MM.1S (cell line): ENCODE measurements around the gene PTH1R.

Experiments
- DNase-seq: peaks from one replicate; pipeline ENCODE4 v3.0.0-alpha.2; 2015
- H2AFZ ChIP-seq: fragments of 300-600 bp; sonication (generic); 2 replicates; pipeline ENCODE4 v1.6.0; 2016; ENCODE audit warnings: antibody characterized with exemption, low read length
- H3F3A ChIP-seq: fragments of 300-600 bp; sonication (generic); 2 replicates; pipeline ENCODE4 v1.6.1; 2016; ENCODE audit warnings: mild to moderate bottlenecking, antibody characterized with exemption, low read length, moderate library complexity, mixed read lengths; ENCODE audit not compliant: insufficient read depth
- H3K27ac ChIP-seq: fragments of 300-600 bp; sonication (generic); 2 replicates; pipeline ENCODE4 v1.5.1; 2016; ENCODE audit warnings: mild to moderate bottlenecking, low read length
- H3K27me3 ChIP-seq: fragments of 300-600 bp; sonication (generic); replicated peaks from 2 replicates; pipeline ENCODE4 v1.6.0; 2016; ENCODE audit warnings: low read length; ENCODE audit not compliant: insufficient read depth
- H3K36me3 ChIP-seq: fragments of 300-600 bp; sonication (generic); replicated peaks from 2 replicates; pipeline ENCODE4 v1.6.1; 2016; ENCODE audit warnings: mild to moderate bottlenecking, low read length, mixed read lengths; ENCODE audit not compliant: insufficient read depth
- H3K4me1 ChIP-seq: fragments of 300-600 bp; sonication (generic); 2 replicates; pipeline ENCODE4 v1.6.1; 2016; ENCODE audit warnings: low read length, mixed read lengths
- H3K4me2 ChIP-seq: fragments of 300-600 bp; sonication (generic); 2 replicates; pipeline ENCODE4 v1.6.0; 2016; ENCODE audit warnings: low read depth, low read length
- H3K4me3 ChIP-seq: fragments of 300-600 bp; sonication (generic); 2 replicates; pipeline ENCODE4 v1.5.1; 2016; ENCODE audit warnings: low read length, mixed read lengths
- H3K79me2 ChIP-seq: fragments of 300-600 bp; sonication (generic); 2 replicates; pipeline ENCODE4 v1.6.1; 2016; ENCODE audit warnings: mixed run types, low read length, mixed read lengths
- H3K9ac ChIP-seq: fragments of 300-600 bp; sonication (generic); 2 replicates; pipeline ENCODE4 v1.6.1; 2016; ENCODE audit warnings: low read length, mixed read lengths
- H3K9me2 ChIP-seq: fragments of 300-600 bp; sonication (generic); replicated peaks from 2 replicates; pipeline ENCODE4 v1.6.1; 2016; ENCODE audit warnings: mild to moderate bottlenecking, low read length, mixed read lengths; ENCODE audit not compliant: insufficient read depth
- H3K9me3 ChIP-seq: fragments of 300-600 bp; sonication (generic); replicated peaks from 2 replicates; pipeline ENCODE4 v1.6.1; 2016; ENCODE audit warnings: mild to moderate bottlenecking, low read length, mixed read lengths; ENCODE audit not compliant: insufficient read depth
- H4K20me1 ChIP-seq: fragments of 300-600 bp; sonication (generic); 2 replicates; pipeline ENCODE4 v1.6.1; 2016; ENCODE audit warnings: mild to moderate bottlenecking, low read length, moderate library complexity, mixed read lengths; ENCODE audit not compliant: insufficient read depth
- EZH2 ChIP-seq: fragments of 300-600 bp; sonication (generic); optimal IDR thresholded peaks from 2 replicates; pipeline ENCODE3; 2017; ENCODE audit warnings: low read depth, mild to moderate bottlenecking, antibody characterized with exemption, low read length, mixed read lengths
- EZH2phosphoT487 ChIP-seq: fragments of 300-600 bp; sonication (generic); IDR thresholded peaks from 2 replicates; pipeline ENCODE4 v1.6.1; 2018; ENCODE audit warnings: antibody characterized with exemption, low read length
- TF ChIP-seq, protein P1 (sequence below): fragments of 300-600 bp; sonication (generic); IDR thresholded peaks from 2 replicates; pipeline ENCODE4 v1.5.1; 2016; ENCODE audit warnings: antibody characterized with exemption, low read length, mixed read lengths

Gene PTH1R

DNA sequence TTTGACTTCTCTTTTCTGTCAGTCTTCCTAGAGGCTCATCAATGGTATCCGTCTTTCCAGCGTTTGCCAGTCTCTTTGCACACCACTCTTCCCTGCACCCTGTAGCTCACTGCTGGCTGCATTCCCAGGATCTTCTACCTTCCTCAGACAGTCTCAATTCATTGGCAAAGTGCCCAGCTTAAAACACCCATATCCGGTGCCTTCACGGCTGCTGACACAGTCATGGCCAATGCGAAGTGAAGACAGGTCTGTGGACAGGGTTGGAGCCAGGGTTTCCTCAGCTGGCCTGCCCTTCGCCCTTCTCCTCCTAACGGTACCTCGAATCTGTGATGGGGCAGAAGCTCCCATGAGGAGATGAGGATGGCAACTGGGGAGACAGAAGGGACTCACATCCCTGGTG lies 36.1 kb downstream of the PTH1R start:
- no peak overlapping the region for H3K27ac ChIP-seq
- 0 out of 2 replicates have a peak, but pooled peaks cover 1% of the 10 kb centered on the region for H3K4me1 ChIP-seq
- no peak overlapping the region for H3K4me3 ChIP-seq
- no peaks in the 10 kb centered on the region for H3K27me3 ChIP-seq
- DNase-seq = no peak
- H3F3A ChIP-seq = no peaks in the 10 kb centered on the region
- H3K9me2 ChIP-seq = no peaks in the 10 kb centered on the region
- no peaks in the 10 kb centered on the region for H3K9me3 ChIP-seq
- TF ChIP-seq, protein P1, sequence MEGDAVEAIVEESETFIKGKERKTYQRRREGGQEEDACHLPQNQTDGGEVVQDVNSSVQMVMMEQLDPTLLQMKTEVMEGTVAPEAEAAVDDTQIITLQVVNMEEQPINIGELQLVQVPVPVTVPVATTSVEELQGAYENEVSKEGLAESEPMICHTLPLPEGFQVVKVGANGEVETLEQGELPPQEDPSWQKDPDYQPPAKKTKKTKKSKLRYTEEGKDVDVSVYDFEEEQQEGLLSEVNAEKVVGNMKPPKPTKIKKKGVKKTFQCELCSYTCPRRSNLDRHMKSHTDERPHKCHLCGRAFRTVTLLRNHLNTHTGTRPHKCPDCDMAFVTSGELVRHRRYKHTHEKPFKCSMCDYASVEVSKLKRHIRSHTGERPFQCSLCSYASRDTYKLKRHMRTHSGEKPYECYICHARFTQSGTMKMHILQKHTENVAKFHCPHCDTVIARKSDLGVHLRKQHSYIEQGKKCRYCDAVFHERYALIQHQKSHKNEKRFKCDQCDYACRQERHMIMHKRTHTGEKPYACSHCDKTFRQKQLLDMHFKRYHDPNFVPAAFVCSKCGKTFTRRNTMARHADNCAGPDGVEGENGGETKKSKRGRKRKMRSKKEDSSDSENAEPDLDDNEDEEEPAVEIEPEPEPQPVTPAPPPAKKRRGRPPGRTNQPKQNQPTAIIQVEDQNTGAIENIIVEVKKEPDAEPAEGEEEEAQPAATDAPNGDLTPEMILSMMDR = no peak
- TF ChIP-seq EZH2phosphoT487 = no peak
- TF ChIP-seq EZH2 = no peak
- H3K4me2 ChIP-seq = no peak overlapping the region
- no peaks in the 10 kb centered on the region for H3K79me2 ChIP-seq
- no peak overlapping the region for H3K9ac ChIP-seq
- no peaks in the 10 kb centered on the region for H3K36me3 ChIP-seq
- no peaks in the 10 kb centered on the region for H4K20me1 ChIP-seq
- no peak overlapping the region for H2AFZ ChIP-seq

DNA sequence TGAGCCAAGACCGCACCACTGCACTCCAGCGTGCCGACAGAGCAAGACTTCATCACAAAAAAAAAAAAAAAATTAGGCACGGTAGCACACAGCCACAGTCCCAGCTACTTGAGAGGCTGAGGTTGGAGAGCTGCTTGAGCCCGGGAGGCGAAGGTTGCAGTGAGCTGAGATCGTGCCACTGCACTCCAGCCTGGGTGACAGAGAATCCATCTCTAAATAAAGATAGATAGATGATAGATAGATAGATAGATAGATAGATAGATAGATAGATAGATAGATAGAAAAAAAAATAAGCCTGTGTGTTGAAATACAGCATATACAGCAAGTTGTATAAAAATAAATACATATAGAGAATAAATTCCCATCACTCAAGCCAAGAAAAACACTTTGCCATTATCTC lies 37.3 kb downstream of the PTH1R start:
- no peak for DNase-seq
- H3K9ac ChIP-seq = no peak overlapping the region
- H3K36me3 ChIP-seq = no peaks in the 10 kb centered on the region
- H2AFZ ChIP-seq = no peak overlapping the region
- H3K4me1 ChIP-seq = 0 out of 2 replicates have a peak, but pooled peaks cover 3% of the 10 kb centered on the region
- H3K4me3 ChIP-seq = no peak overlapping the region
- TF ChIP-seq EZH2phosphoT487 (no peak), EZH2 (no peak)
- TF ChIP-seq, protein P1 = no peak
- no peak overlapping the region for H3K27ac ChIP-seq
- H3K79me2 ChIP-seq = no peaks in the 10 kb centered on the region
- H3K27me3 ChIP-seq = no peaks in the 10 kb centered on the region
- no peaks in the 10 kb centered on the region for H3F3A ChIP-seq
- no peaks in the 10 kb centered on the region for H3K9me2 ChIP-seq
- H3K4me2 ChIP-seq = no peak overlapping the region
- no peaks in the 10 kb centered on the region for H4K20me1 ChIP-seq
- H3K9me3 ChIP-seq = no peaks in the 10 kb centered on the region

DNA sequence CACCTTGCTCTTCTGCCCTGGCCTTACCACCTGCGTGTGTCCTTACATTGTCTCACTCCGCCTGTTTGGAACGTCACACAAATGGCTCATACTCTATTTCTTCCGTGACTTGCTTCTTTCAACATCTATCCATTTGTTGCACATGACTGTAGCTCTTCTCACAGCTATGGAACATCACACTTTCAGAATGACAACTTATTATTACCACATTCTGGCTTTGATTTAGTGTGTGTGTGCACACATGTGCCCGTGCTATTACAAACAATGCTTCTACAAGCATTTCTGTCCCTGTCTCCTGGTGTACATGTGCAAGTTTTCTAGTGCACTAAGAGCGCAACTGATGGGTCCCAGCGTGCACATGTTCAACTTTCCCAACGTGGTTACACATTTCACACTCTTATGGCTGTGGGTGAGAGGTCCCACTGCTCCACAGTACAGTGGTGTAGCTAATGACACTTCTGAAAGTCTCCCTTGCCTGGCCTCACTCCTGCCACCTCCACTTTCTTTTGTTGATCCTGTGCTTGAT lies 37.8 kb downstream of the PTH1R start:
- Histone ChIP-seq H3K27me3 (no peaks in the 10 kb centered on the region), H3K9ac (no peak overlapping the region), H3K79me2 (no peaks in the 10 kb centered on the region), H3K9me2 (no peaks in the 10 kb centered on the region), H3F3A (no peaks in the 10 kb centered on the region), H3K4me2 (no peak overlapping the region), H3K4me1 (0 out of 2 replicates have a peak, but pooled peaks cover 3% of the 10 kb centered on the region), H4K20me1 (no peaks in the 10 kb centered on the region), H3K36me3 (no peaks in the 10 kb centered on the region), H3K27ac (no peak overlapping the region), H2AFZ (no peak overlapping the region), H3K4me3 (no peak overlapping the region), H3K9me3 (no peaks in the 10 kb centered on the region)
- no peak for DNase-seq
- no peak for TF ChIP-seq EZH2
- TF ChIP-seq EZH2phosphoT487 = no peak
- TF ChIP-seq, protein P1 = no peak
